ENCODE results near the gene AQP12A.

DNA sequence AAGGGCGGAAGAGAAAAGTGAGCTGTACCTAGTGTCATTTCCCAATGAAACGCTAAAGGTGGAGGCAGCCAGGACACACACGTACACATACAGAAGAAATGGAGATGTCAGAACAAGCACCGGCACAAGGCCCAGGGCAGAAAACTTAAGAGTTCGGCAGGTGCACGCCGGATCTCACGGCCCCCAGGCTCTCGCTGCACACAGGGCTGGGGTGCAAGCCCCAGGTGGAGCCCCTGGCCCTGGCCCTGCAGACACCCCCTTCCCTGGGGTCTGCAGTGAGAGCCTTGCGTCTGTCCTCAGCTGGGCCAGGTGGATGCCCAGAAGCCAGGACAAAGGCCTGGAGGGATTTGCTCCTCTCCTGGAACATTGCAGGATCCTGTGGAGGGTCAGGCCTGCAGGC is 36.7 kb downstream of the AQP12A start:
- TF ChIP-seq, protein P1, sequence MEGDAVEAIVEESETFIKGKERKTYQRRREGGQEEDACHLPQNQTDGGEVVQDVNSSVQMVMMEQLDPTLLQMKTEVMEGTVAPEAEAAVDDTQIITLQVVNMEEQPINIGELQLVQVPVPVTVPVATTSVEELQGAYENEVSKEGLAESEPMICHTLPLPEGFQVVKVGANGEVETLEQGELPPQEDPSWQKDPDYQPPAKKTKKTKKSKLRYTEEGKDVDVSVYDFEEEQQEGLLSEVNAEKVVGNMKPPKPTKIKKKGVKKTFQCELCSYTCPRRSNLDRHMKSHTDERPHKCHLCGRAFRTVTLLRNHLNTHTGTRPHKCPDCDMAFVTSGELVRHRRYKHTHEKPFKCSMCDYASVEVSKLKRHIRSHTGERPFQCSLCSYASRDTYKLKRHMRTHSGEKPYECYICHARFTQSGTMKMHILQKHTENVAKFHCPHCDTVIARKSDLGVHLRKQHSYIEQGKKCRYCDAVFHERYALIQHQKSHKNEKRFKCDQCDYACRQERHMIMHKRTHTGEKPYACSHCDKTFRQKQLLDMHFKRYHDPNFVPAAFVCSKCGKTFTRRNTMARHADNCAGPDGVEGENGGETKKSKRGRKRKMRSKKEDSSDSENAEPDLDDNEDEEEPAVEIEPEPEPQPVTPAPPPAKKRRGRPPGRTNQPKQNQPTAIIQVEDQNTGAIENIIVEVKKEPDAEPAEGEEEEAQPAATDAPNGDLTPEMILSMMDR (conservative IDR thresholded peaks at IDR 0.05; ENCODE audit: low read depth in 2 of 2) = no peak
- no peak for TF ChIP-seq EZH2phosphoT487 (IDR thresholded peaks at IDR 0.05; ENCODE audit: unreplicated experiment)
- no peak for TF ChIP-seq ZNF331 (CRISPR knock-in tag; IDR thresholded peaks at IDR 0.05; ENCODE audit: low read depth)
- no peak for TF ChIP-seq STAT1 (IDR thresholded peaks at IDR 0.05; ENCODE audit: unreplicated experiment)
- no peak for TF ChIP-seq EZH2 (IDR thresholded peaks at IDR 0.05; ENCODE audit: low read depth, unreplicated experiment)
- TF ChIP-seq, protein P2, sequence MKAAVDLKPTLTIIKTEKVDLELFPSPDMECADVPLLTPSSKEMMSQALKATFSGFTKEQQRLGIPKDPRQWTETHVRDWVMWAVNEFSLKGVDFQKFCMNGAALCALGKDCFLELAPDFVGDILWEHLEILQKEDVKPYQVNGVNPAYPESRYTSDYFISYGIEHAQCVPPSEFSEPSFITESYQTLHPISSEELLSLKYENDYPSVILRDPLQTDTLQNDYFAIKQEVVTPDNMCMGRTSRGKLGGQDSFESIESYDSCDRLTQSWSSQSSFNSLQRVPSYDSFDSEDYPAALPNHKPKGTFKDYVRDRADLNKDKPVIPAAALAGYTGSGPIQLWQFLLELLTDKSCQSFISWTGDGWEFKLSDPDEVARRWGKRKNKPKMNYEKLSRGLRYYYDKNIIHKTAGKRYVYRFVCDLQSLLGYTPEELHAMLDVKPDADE (IDR thresholded peaks at IDR 0.05) = no peak
- TF ChIP-seq POLR2AphosphoS5 (IDR thresholded peaks at IDR 0.05; ENCODE audit: low read depth) = no peak
- TF ChIP-seq, protein P3, sequence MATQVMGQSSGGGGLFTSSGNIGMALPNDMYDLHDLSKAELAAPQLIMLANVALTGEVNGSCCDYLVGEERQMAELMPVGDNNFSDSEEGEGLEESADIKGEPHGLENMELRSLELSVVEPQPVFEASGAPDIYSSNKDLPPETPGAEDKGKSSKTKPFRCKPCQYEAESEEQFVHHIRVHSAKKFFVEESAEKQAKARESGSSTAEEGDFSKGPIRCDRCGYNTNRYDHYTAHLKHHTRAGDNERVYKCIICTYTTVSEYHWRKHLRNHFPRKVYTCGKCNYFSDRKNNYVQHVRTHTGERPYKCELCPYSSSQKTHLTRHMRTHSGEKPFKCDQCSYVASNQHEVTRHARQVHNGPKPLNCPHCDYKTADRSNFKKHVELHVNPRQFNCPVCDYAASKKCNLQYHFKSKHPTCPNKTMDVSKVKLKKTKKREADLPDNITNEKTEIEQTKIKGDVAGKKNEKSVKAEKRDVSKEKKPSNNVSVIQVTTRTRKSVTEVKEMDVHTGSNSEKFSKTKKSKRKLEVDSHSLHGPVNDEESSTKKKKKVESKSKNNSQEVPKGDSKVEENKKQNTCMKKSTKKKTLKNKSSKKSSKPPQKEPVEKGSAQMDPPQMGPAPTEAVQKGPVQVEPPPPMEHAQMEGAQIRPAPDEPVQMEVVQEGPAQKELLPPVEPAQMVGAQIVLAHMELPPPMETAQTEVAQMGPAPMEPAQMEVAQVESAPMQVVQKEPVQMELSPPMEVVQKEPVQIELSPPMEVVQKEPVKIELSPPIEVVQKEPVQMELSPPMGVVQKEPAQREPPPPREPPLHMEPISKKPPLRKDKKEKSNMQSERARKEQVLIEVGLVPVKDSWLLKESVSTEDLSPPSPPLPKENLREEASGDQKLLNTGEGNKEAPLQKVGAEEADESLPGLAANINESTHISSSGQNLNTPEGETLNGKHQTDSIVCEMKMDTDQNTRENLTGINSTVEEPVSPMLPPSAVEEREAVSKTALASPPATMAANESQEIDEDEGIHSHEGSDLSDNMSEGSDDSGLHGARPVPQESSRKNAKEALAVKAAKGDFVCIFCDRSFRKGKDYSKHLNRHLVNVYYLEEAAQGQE (IDR thresholded peaks at IDR 0.05; ENCODE audit: unreplicated experiment) = no peak
- TF ChIP-seq CREB1 (CRISPR knock-in tag; IDR thresholded peaks at IDR 0.05; ENCODE audit: low read depth) = no peak
- TF ChIP-seq, protein P4, sequence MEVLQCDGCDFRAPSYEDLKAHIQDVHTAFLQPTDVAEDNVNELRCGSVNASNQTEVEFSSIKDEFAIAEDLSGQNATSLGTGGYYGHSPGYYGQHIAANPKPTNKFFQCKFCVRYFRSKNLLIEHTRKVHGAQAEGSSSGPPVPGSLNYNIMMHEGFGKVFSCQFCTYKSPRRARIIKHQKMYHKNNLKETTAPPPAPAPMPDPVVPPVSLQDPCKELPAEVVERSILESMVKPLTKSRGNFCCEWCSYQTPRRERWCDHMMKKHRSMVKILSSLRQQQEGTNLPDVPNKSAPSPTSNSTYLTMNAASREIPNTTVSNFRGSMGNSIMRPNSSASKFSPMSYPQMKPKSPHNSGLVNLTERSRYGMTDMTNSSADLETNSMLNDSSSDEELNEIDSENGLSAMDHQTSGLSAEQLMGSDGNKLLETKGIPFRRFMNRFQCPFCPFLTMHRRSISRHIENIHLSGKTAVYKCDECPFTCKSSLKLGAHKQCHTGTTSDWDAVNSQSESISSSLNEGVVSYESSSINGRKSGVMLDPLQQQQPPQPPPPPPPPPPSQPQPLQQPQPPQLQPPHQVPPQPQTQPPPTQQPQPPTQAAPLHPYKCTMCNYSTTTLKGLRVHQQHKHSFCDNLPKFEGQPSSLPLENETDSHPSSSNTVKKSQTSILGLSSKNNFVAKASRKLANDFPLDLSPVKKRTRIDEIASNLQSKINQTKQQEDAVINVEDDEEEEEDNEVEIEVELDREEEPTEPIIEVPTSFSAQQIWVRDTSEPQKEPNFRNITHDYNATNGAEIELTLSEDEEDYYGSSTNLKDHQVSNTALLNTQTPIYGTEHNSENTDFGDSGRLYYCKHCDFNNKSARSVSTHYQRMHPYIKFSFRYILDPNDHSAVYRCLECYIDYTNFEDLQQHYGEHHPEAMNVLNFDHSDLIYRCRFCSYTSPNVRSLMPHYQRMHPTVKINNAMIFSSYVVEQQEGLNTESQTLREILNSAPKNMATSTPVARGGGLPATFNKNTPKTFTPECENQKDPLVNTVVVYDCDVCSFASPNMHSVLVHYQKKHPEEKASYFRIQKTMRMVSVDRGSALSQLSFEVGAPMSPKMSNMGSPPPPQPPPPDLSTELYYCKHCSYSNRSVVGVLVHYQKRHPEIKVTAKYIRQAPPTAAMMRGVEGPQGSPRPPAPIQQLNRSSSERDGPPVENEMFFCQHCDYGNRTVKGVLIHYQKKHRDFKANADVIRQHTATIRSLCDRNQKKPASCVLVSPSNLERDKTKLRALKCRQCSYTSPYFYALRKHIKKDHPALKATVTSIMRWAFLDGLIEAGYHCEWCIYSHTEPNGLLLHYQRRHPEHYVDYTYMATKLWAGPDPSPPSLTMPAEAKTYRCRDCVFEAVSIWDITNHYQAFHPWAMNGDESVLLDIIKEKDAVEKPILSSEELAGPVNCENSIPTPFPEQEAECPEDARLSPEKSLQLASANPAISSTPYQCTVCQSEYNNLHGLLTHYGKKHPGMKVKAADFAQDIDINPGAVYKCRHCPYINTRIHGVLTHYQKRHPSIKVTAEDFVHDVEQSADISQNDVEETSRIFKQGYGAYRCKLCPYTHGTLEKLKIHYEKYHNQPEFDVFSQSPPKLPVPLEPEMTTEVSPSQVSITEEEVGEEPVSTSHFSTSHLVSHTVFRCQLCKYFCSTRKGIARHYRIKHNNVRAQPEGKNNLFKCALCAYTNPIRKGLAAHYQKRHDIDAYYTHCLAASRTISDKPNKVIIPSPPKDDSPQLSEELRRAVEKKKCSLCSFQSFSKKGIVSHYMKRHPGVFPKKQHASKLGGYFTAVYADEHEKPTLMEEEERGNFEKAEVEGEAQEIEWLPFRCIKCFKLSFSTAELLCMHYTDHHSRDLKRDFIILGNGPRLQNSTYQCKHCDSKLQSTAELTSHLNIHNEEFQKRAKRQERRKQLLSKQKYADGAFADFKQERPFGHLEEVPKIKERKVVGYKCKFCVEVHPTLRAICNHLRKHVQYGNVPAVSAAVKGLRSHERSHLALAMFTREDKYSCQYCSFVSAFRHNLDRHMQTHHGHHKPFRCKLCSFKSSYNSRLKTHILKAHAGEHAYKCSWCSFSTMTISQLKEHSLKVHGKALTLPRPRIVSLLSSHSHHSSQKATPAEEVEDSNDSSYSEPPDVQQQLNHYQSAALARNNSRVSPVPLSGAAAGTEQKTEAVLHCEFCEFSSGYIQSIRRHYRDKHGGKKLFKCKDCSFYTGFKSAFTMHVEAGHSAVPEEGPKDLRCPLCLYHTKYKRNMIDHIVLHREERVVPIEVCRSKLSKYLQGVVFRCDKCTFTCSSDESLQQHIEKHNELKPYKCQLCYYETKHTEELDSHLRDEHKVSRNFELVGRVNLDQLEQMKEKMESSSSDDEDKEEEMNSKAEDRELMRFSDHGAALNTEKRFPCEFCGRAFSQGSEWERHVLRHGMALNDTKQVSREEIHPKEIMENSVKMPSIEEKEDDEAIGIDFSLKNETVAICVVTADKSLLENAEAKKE (CRISPR knock-in tag; IDR thresholded peaks at IDR 0.05) = no peak
- no peak for TF ChIP-seq ZNF114 (CRISPR knock-in tag; IDR thresholded peaks at IDR 0.05)
